A204.1 (cell line): Measurements from ENCODE around the gene CGB1.

ENCODE experiments used
- FAIRE-seq: peaks from 2 replicates; lab custom pipeline; 2012; peaks lifted over from hg19 to GRCh38; lab: Jason Lieb, UNC

The CGB1 gene

DNA sequence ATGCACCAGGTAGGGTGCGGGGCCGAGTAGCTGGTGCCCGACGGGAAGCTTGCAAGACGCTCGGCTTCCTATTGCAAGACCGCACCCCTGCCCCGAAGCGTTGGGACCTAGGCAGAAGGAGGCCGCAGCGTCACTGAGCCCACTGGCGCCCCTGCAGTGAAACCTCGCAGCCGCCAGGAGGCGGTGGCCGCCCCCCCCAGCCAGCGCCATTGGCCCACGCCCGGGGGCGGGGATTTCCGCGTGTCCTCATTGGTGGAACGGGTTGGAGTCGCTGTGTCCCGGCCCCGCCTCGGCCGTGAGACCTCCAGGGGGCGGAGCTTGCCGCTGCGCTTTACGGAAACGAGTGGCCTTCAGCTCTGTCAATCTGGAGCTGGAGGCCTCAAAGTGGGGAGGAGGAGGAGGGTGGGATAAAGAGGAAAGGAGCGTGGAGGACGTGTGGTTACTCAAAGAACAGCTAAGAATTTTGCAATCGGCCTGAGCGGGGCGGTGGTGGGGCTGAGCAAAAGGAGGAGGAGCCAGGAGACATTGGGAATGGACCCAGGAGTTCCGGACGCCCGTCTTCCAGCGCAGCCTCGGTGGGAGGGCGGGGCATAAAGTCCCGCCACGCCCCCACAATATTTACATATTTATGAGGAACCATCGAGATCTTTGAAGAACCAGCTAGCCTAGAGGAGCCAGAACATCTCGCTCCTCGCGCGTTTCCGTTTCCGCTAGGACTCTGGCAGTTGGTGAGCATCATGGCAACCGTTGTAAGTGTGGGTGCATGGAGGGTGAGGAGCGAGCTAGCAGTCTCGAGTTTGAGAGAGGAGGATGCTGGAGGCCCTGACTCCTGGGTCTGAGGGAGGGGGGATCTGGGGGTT is 43.3 kb downstream of the CGB1 start, which contains the start of the genes GYS1 and RUVBL2:
TSS of gene GYS1 (minus strand) at position 135 of the 860 bp plus-strand sequence. CDS start 197 bp downstream, outside the sequence.
TSS of gene RUVBL2 (plus strand) at position 713 of the 860 bp plus-strand sequence. CDS start at position 738, 25 bp downstream.
- peak; percentile 98 for FAIRE-seq

DNA sequence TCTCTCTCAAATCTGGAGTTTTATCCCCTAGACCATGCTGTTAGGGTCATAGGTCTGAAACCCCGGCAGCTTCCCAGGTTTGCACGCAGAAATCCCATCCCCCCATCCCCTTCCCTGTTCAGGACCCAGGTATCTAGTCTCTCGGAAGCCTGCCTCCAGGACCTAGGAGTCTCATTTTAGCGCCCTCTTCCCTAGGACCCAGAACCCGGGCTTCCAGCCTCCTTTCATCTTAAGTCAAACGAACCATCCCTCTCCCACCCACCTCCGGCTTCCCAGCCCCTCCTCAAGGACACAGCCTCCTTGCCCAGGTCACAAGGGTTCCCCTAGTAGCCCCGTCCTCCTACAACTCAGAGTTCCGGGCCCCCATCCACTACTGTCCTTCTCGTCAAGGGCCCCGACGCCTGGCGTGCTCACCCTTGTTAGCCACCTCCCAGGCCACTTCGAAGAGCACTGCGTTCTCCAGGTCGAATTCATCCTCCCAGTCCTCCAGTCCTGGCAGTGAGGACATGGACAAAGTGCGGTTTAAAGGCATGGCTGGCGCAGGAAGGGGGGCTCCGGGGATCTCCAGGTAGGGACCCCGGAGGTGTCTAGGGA is 44.0 kb downstream of the CGB1 start:
- no peak for FAIRE-seq

DNA sequence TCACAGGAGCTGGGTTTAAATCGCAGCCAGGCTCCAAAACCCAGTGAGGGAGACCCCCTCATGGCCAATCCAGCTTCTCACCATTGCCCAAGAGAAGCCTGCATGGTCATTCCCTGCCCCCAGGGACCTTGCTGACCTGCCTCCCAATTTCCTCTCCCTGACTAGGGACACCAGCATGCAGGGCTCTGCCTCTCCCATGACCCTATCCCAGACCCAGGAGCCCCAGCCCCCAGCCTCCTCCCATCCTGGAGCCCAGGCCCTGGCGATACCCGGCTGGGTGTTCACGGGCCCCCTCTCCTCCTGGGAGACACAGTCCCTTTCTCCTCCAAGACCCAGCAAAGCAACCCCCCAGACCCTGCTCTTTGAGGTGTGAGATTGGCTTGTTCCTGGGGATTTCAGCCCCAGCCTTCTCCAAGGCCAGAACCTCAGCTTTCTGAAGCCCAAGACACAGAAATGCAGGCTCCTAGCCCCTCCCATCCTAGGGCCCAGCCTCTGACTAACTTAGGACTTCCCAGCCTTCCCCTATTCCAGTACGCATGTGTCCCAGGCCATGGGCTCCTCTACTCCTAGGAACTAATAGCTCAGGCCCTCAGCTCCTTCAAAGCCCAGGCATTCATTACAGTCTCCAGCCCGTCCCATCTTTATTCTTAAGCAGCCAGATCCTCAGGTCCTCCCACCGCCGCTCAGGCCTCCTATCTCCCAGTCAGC is 44.7 kb downstream of the CGB1 start:
- peak; percentile 11 for FAIRE-seq

DNA sequence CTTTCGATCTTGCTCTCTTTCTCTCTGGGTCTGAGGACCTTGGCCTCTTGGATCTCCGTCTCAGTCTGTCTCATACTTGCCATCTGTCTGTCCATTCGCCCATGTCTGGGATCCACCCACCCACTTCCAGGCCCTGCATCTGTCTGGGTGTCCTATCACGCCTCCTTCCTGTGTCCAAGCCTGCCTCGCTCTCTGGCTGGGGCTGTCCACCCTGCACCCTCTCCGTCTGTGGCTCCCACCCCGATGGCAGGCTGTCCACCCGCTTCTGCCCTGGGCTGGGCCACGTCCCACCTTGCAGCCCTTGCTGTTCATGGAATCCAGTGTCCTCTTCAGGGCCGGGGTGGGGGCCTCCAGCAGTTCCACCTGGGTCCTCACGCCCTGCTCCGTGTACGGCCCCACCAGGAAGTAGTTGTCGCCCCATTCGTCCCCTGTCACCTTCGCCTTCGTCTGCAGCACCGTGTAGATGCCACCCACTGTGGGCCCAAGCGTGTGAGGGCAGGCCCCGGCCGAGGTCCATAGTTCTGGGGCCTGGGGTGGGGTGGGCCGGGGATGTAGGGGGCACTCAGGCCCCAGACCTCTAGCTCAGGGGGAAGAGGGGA is 45.6 kb downstream of the CGB1 start:
- FAIRE-seq: no peak

DNA sequence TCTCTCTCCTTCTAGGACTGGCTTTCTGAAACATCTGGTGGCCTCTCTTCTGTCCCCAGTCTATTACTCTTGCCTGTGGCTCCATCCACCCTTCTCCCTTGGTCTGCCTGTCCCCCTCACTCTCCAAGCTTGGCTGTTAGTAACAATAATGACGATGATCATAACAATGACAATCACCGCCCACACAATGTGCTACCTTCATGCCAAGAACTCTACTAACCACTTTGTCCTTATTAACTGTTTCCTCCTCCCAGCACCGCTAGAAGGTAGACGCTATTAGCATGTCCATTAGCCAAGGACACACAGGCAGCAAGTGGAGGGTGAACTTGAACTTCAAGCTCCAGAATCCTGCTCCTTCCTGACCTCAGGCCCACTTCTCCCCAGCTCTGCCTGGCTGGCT is 46.3 kb downstream of the CGB1 start:
- no peak for FAIRE-seq

DNA sequence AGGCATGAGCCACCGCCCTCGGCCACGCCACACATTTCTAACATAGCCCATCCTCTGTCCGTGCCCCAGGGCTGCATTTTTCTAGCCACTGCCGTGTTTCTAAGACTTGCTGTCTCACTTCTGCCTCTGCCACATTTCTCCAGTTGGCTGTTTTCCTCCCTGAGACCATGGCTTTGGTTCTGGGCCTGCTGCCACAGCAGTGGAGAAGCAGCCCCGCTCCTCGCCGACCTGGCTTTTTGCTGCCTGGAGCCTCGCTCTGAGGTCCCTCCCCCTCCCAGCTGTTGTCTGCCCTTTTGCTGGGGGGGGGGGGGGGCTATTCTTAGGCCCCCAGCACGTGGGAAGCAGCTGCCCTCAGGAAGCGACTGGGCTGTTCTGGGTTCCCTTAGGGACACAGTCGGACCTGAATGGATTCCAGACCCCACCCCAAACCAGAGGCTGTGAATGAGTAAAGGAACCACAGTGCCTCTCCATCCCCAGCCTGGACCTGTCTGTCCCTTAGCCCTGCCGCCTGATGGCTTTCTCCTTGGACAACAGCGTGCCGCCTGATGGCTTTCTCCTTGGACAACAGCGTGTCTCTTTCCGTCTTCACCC is 46.9 kb downstream of the CGB1 start:
- FAIRE-seq: no peak

DNA sequence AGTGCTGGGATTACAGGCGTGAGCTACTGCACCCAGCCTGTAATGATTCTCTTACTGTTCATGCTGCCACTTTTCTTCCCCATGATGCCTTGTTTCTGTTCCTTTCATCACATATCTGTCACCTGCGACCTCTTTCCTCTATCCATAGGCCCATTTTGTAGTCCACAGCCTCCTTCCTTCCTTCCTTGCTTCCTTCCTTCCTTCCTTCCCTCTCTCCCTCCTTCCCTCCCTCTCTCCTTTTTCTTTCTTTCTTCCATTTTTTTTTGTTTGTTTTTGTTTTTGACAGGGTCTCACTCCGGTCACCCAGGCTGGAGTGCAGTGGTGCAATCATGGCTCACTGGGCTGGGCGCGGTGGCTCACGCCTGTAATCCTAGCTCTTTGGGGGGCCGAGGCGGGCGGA is 47.8 kb downstream of the CGB1 start:
- no peak for FAIRE-seq

DNA sequence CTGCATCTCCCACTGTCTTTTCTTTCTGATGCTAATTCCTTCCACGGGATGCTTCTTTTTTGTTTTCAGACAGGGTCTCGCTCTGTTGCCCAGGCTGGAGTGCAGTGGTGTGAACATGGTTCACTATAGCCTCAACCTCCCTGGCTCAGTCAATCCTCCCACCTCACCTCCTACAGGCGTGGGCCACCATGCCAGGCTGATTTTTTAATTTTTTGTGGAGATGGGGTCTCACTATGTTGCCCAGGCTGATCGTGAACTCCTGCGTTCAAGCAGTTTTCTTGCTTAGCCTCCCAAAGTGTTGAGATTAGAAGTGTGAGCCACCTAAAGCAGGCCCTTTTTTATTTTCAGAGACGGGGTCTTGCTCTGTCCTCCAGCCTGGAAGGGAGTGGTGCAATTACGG is 48.4 kb downstream of the CGB1 start:
- FAIRE-seq: no peak

DNA sequence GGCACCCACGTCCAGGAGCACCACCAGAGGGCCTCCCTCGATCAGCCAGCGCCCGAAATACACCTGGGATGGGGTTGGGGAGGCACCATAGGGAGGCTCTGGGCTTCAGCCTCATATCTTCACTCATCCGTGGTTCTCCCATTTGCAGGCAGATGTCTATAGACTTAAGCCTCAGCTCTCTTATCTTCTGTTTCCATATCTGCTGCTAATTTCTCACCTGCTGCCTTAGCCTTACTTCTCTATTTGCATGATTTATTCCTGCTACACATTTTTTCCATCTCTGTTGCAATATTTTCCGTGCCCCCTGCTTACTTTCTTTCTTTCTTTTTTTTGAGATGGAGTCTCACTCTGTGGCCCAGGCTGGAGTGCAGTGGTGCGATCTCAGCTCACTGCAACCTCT is 49.4 kb downstream of the CGB1 start:
- FAIRE-seq: no peak

DNA sequence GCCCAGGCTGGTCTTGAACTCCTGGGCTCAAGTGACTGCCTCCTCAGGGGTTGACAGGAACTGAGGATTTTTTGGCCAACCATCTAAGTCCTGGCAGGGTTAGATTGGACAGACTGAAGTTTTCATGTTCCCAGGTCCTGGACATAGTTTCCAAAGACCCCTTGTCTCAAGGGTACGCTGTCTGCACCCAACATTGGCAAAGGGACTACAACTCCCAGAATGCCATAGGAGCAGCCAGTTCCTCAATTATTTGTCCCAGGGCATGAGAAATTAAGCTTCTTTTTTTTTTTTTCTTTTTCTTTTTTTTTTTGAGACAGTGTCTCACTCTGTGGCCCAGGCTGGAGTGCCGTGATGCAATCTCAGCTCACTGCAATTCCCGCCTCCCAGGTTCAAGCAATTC is 50.5 kb downstream of the CGB1 start:
- FAIRE-seq: no peak

DNA sequence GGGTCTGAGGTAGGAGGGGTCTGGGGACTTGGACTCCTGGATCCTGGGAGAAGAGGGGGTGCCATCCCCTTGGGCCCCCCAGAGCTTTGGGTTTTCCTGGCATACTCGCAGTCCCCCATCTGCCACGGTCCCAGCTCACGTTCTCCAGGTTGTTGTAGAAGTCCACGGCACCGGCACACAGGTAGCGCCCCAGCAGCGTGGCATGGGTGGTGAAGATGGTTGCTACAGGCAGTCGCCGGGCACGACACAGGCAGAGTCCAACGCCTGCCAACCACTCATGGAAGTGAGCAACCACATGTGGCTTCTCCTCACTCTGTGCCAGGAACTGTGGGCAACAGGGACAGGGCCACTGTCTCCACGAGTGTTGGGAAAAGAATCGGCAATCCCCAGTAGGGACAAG is 51.0 kb downstream of the CGB1 start:
- no peak for FAIRE-seq
